Measurements from ENCODE around the gene PFN3. TPM values are rescaled to one million over a fixed set of nuclear protein-coding genes. Genes with fewer than 3 reads are reported as not detected.

PFN3 gene
- polyA plus RNA-seq, 1 of the 3 experiments (the other 2 are of a cell fraction): not detected

DNA sequence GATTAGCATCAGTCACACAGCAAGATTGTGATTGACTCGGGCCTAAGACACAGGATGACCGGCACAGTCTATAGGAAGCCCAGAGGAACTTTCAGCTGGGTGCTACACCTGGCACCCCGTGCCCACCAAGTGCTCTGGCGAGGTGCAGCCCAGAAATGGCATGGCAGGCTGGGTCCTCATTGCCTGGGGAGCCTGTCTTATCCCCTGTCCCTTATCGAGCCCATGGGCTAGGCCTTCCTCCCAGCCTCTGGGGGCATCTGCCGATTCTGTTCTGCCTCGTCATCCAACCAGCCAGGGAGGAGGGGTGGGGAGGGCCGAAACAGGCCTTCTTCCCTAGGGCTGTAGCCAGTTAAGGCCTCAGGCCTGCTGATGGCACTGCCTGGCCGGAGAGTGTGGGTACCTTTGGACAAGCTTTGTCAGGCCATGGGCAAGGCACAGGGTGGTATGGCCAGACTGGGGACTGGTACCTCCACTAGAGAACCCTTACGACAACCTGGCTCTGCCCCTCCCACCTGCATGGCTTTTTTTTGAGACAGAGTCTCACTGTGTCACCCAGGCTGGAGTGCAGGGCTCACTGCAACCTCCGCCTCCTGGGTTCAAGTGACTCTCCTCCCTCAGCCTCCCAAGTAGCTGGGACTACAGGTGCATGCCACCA is 27.6 kb upstream of the PFN3 start:
- Histone ChIP-seq H3K27ac (ENCODE audit: low read depth in 2 of 2, low read length in 1 of 2) (peak overlapping the region in 1 of 2 experiments; percentile 82; a peak in 1 of 4 replicates), H3K27me3 (ENCODE audit: insufficient read depth) (no peaks in the 10 kb centered on the region), H3F3A (replicated peaks; ENCODE audit: insufficient read depth) (peaks cover 12% of the 10 kb centered on the region), H3K79me2 (ENCODE audit: insufficient read depth) (peaks cover 30% of the 10 kb centered on the region), H3K4me1 (ENCODE audit: control insufficient read depth in 1 of 2, insufficient read depth in 2 of 2, low read depth in 1 of 2, low read length in 1 of 2) (peaks cover 5 to 33% of the 10 kb centered on the region in 2 experiments; a peak in 2 of 4 replicates), H3K9me3 (no peaks in the 10 kb centered on the region), H3K4me3 (ENCODE audit: low read depth in 2 of 2, low read length in 1 of 2) (peak overlapping the region; percentile 79 to 82), H3K36me3 (replicated peaks in 1 of 2; ENCODE audit: control insufficient read depth in 1 of 2, insufficient read depth in 2 of 2, low read length in 1 of 2) (peaks cover 0 to 21% of the 10 kb centered on the region in 2 experiments), H2AFZ (ENCODE audit: low read depth) (no peak overlapping the region), H3K9ac (peak overlapping the region; percentile 96), H3K9me2 (no peaks in the 10 kb centered on the region), H4K20me1 (ENCODE audit: insufficient read depth) (0 out of 2 replicates have a peak, but pooled peaks cover 13% of the 10 kb centered on the region), H3K4me2 (peak overlapping the region; percentile 99)
- no peak for DNase-seq
- ChIA-PET POLR2A (interaction anchor here (1.2 to 1.9 kb wide), 6 partner anchors 9 to 24 kb away, joined by 3 to 16 read pairs (median 4); partner anchors contain the start of gene PRR7), CTCF (interaction anchor here (1.0 to 10.8 kb wide), 8 partner anchors 9 to 315 kb away, joined by 3 to 120 read pairs (median 8); no protein-coding TSS in a partner anchor)
- 89% methylated on average over 5 of the region's 11 CpGs for WGBS (ENCODE audit: low lambda C conversion rate)
- TF ChIP-seq SIN3A (IDR thresholded peaks at IDR 0.05; ENCODE audit: borderline replicate concordance, low read depth, low read length) (no peak), EZH2phosphoT487 (IDR thresholded peaks at IDR 0.05; ENCODE audit: borderline replicate concordance, low read depth) (no peak), RXRA (IDR thresholded peaks at IDR 0.05; ENCODE audit: borderline replicate concordance, low read depth) (no peak), MXI1 (IDR thresholded peaks at IDR 0.05; ENCODE audit: low read depth, low read length) (no peak), IRF3 (IDR thresholded peaks at IDR 0.05; ENCODE audit: low read depth, low read length) (no peak), MEF2A (IDR thresholded peaks at IDR 0.05; ENCODE audit: borderline replicate concordance, low read depth) (no peak), RCOR1 (IDR thresholded peaks at IDR 0.05; ENCODE audit: low read length) (no peak), TEAD4 (IDR thresholded peaks at IDR 0.05; ENCODE audit: borderline replicate concordance, insufficient read depth) (no peak), FOXM1 (IDR thresholded peaks at IDR 0.05; ENCODE audit: low read depth) (no peak), ELF1 (IDR thresholded peaks at IDR 0.05) (no peak), NRF1 (IDR thresholded peaks at IDR 0.05; ENCODE audit: low read depth, low read length) (no peak), GABPA (IDR thresholded peaks at IDR 0.05; ENCODE audit: low read depth) (no peak)

DNA sequence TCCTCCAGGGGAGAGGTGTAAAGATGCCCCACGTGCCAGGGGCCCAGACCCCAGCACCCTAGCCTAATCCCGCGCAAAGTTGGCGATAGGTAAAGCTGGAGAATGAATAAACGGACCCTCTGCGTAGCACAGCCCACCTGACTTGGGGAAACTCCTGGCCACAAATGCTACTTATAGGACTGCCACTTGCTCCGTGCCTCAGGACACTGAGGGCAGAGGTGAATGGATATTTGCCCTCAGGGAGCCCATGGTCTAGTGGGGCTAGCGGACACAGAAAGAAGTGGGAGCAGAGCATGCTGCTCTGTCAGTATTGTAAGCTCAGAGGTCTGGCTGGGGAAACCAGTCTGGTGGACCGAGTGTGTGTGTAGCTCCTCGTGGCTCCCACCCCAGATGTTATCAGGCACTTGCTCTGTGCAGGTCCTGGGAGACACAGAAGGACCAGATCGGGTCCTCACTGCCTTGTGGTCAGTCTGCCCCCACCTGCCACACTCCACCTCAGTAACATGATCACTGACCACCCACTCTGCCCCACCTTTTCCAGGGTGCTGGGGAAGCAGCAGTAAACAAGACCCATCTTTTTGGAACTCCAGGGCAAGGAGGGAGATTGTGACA is 26.9 kb upstream of the PFN3 start:
- Histone ChIP-seq H3K27ac (ENCODE audit: low read depth in 2 of 2, low read length in 1 of 2) (peak overlapping the region; percentile 56 to 82; a peak in 3 of 4 replicates), H3K9me2 (no peaks in the 10 kb centered on the region), H3K4me3 (ENCODE audit: low read depth in 2 of 2, low read length in 1 of 2) (peak overlapping the region; percentile 79 to 82), H3K9ac (peak overlapping the region; percentile 96), H3K4me1 (ENCODE audit: control insufficient read depth in 1 of 2, insufficient read depth in 2 of 2, low read depth in 1 of 2, low read length in 1 of 2) (peaks cover 5 to 33% of the 10 kb centered on the region in 2 experiments; a peak in 2 of 4 replicates), H3K27me3 (ENCODE audit: insufficient read depth) (no peaks in the 10 kb centered on the region), H3K79me2 (ENCODE audit: insufficient read depth) (peaks cover 30% of the 10 kb centered on the region), H3F3A (replicated peaks; ENCODE audit: insufficient read depth) (peaks cover 12% of the 10 kb centered on the region), H3K4me2 (peak overlapping the region; percentile 99), H4K20me1 (ENCODE audit: insufficient read depth) (0 out of 2 replicates have a peak, but pooled peaks cover 13% of the 10 kb centered on the region), H2AFZ (ENCODE audit: low read depth) (no peak overlapping the region), H3K9me3 (no peaks in the 10 kb centered on the region), H3K36me3 (replicated peaks in 1 of 2; ENCODE audit: control insufficient read depth in 1 of 2, insufficient read depth in 2 of 2, low read length in 1 of 2) (peaks cover 0 to 14% of the 10 kb centered on the region in 2 experiments)
- ChIA-PET POLR2A (interaction anchor here (0.7 to 2.1 kb wide), 7 partner anchors 10 to 28 kb away, joined by 3 to 16 read pairs (median 6); partner anchors contain the start of gene PRR7), CTCF (interaction anchor here (0.7 to 10.8 kb wide), 11 partner anchors 9 to 314 kb away, joined by 3 to 120 read pairs (median 4); no protein-coding TSS in a partner anchor)
- DNase-seq: peak; percentile 78
- TF ChIP-seq FOXJ3 (CRISPR knock-in tag; IDR thresholded peaks at IDR 0.05) (no peak), FOSL2 (IDR thresholded peaks at IDR 0.05; ENCODE audit: borderline replicate concordance, low read depth) (no peak), GATA2 (CRISPR knock-in tag; IDR thresholded peaks at IDR 0.05) (peak; percentile 68), SMC3 (IDR thresholded peaks at IDR 0.05; ENCODE audit: low read depth, low read length) (no peak), MXI1 (IDR thresholded peaks at IDR 0.05; ENCODE audit: low read depth, low read length) (peak; percentile 89), SIN3A (IDR thresholded peaks at IDR 0.05; ENCODE audit: borderline replicate concordance, low read depth, low read length) (peak; percentile 40; the same call in 1 of the 2 replicates), MAX (IDR thresholded peaks at IDR 0.05; ENCODE audit: low read depth) (0 out of 2 replicates have a peak, but pooled peaks have one; percentile 68)
- 15% methylated on average over 11 of the region's 11 CpGs for WGBS (ENCODE audit: low lambda C conversion rate)
